Measurements from ENCODE around the gene KIF27. TPM values are rescaled to one million over a fixed set of nuclear protein-coding genes. Genes with fewer than 3 reads are reported as not detected.

KIF27 gene
- total and polyA plus RNA-seq, 2 of the 4 experiments (the other 2 are of a cell fraction) = 0.60 to 1.6 TPM

DNA sequence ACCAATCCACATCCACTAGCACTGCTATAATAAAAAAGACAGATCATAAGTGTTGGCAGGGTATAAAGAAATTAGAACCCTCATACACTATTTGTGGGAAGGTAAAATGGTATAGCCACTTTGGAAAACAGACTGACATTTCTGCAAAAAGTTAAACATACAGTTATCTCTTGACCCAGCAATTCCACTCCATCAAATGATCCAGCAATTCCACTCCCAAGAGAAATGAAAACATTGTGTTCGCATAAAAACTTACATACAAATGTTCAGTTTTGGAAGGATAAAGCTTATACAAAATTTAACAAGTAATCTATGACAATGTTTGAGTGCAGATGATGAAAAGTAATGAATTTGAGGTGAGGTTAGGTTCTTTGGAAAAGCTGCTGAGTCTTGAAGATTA, 2.1 kb downstream of the KIF27 start:
- no peak overlapping the region for H2BK5ac ChIP-seq (ENCODE audit: low read depth, low read length, poor library complexity, severe bottlenecking)
- no peak overlapping the region for H2AK5ac ChIP-seq (ENCODE audit: low read depth, low read length)
- H3K9me1 ChIP-seq (ENCODE audit: insufficient read depth, low read length) = no peaks in the 10 kb centered on the region
- no peak overlapping the region for H2AK9ac ChIP-seq (replicated peaks; ENCODE audit: low read depth, low read length, poor library complexity)
- no peak overlapping the region for H3K18ac ChIP-seq (ENCODE audit: low read depth, low read length)
- no peaks in the 10 kb centered on the region for H3K9me3 ChIP-seq (ENCODE audit: control insufficient read depth, insufficient read depth, low read length)
- TF ChIP-seq MAZ (IDR thresholded peaks at IDR 0.05; ENCODE audit: borderline replicate concordance, low read depth, low read length) = no peak
- no peak overlapping the region for H4K91ac ChIP-seq (ENCODE audit: insufficient read depth, low read depth, low read length)
- H4K8ac ChIP-seq (ENCODE audit: low read depth in 2 of 2, low read length in 2 of 2) = no peak overlapping the region
- H3K27me3 ChIP-seq (ENCODE audit: control insufficient read depth, insufficient read depth, low read length) = no peaks in the 10 kb centered on the region
- ChIA-PET CTCF (no interaction called here), POLR2A (ENCODE audit: unreplicated experiment) (no interaction called here)
- H2BK20ac ChIP-seq (ENCODE audit: low read depth, low read length) = no peak overlapping the region
- no peak overlapping the region for H3K4ac ChIP-seq (ENCODE audit: low read depth, low read length)
- H3K4me2 ChIP-seq (ENCODE audit: low read depth, low read length) = no peak overlapping the region
- no peak overlapping the region for H3K4me3 ChIP-seq (ENCODE audit: insufficient read depth, low read depth, low read length)
- no peak overlapping the region for H3K56ac ChIP-seq (ENCODE audit: extremely low read depth, insufficient read depth, low read length)
- ATAC-seq (ENCODE audit: low read depth) (no peak), DNase-seq (no peak)
- no peaks in the 10 kb centered on the region for H3K36me3 ChIP-seq (ENCODE audit: control insufficient read depth, insufficient read depth, low read length)
- peaks cover 1% of the 10 kb centered on the region; the same call in 1 of the 2 replicates for H3K4me1 ChIP-seq (ENCODE audit: control insufficient read depth, insufficient read depth, low read length)
- H3K27ac ChIP-seq (ENCODE audit: insufficient read depth, low read length) = no peak overlapping the region
- WGBS, 2 experiments (ENCODE audit: extremely low coverage in 2 of 2, insufficient read length in 1 of 2) = no CpG with 5 or more reads among the region's 1 CpG
- no peaks in the 10 kb centered on the region for H4K20me1 ChIP-seq (ENCODE audit: insufficient read depth, low read length)
- peaks cover 0 to 9% of the 10 kb centered on the region in 2 experiments; a peak in 2 of 4 replicates for H3K79me1 ChIP-seq (ENCODE audit: low read depth in 1 of 2, low read length in 2 of 2)
- no TSS peak for BruUV-seq (replicated peaks)
- H2BK120ac ChIP-seq (ENCODE audit: low read depth, low read length) = no peak overlapping the region
- no peak overlapping the region for H3K23ac ChIP-seq (ENCODE audit: low read depth, low read length)
- dilution Hi-C loops (cut with HindIII; ENCODE audit: low sequenced_read_pairs, unreplicated experiment) = no loop called here
- no peak overlapping the region for H3K9ac ChIP-seq (ENCODE audit: low read depth, low read length)
- H3K14ac ChIP-seq (replicated peaks; ENCODE audit: low read depth, low read length) = no peak overlapping the region
- H4K5ac ChIP-seq (ENCODE audit: low read depth, low read length) = no peak overlapping the region
- H2BK15ac ChIP-seq (ENCODE audit: low read depth, low read length) = no peak overlapping the region
- intact Hi-C loops (cut with micrococcal nuclease) = no loop called here
- in situ Hi-C loops (cut with MboI; ENCODE audit: low sequenced_read_pairs) = loop anchor here (10.0 kb wide), 1 partner anchor 294 kb away; the partner anchor contains the start of gene IDNK
- no peak overlapping the region for H2AFZ ChIP-seq (replicated peaks; ENCODE audit: low read length, poor library complexity)
